ENCODE results near the gene ANO3.

DNA sequence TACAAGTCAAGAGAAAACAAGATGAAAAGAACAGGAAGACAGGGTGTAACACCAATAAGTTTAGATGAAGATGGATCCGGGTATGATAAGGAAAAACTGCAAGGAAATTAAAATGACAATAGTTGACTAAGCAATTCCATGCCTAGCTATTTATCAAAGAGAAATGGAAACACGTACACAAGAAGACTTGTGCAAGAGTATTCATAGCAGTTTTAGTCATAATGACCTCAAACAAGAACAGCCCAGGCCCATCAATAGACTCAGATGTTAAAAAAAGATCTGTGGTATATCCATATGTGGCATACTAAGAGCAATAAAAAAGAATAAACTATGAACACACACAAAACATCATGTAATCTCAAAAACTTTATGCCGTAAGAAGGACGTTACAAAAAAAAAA, 356.8 kb downstream of the ANO3 start:
- TF ChIP-seq CTCF (conservative IDR thresholded peaks at IDR 0.05; ENCODE audit: low read depth, low read length), result no peak
- TF ChIP-seq CEBPB (IDR thresholded peaks at IDR 0.05; ENCODE audit: low read depth, low read length), result no peak
- TF ChIP-seq RCOR1 (IDR thresholded peaks at IDR 0.05; ENCODE audit: insufficient replicate concordance, low read length), result no peak
